HG03457 (cell line): Measurements from ENCODE around the gene RPL12.

Experiments
- ATAC-seq: cut with Tn5 transposase; IDR thresholded peaks from one replicate; pipeline ENCODE4 v1.9.1; 2021; ENCODE audit warnings: moderate number of reproducible peaks; ENCODE audit not compliant: unreplicated experiment

RPL12 gene

GRCh38 chr9:127444283-127444920 is 6.8 kb downstream of the RPL12 start:
- no peak for ATAC-seq

DNA sequence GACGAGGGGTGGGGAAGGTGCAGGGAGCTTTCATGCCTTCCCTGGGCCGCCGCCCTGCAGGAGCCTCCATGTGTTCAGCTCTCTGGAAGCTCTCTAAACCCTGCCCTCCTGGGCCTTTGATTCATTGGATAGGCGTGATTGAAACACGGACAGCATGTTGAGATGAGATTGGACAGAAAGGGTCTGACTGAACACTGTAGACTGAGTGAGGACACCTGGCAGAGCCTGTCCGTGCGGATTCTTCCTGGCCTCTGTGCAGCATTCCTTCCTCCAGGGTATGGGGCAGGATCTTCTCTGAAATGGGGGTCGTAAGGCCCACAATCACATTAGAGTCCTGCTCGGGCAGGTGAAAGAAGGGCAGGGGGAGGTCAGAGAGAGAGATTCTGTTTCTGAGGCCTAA is 12.8 kb downstream of the RPL12 start:
- no peak for ATAC-seq

- no peak for ATAC-seq
These were observed 13.5 kb downstream of the RPL12 start for GRCh38 chr9:127437497-127438264.

DNA sequence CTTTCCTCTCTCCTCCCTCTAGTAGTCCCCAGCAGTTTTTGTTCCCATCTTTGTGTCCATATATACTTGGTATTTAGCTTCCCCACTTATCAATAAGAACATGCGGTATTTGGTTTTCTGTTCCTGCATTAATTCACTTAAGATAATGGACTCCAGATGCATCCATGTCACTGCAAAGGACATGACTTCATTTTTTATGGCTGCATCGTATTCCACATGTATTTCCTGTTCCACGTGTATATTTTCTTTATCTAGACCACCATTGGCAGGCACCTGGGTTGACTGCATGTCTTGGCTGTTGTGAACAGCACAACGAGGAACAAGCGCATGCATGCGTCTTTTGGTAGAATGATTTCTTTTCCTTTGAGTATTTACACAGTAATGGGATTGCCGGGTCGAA is 20.8 kb downstream of the RPL12 start:
- no peak for ATAC-seq

DNA sequence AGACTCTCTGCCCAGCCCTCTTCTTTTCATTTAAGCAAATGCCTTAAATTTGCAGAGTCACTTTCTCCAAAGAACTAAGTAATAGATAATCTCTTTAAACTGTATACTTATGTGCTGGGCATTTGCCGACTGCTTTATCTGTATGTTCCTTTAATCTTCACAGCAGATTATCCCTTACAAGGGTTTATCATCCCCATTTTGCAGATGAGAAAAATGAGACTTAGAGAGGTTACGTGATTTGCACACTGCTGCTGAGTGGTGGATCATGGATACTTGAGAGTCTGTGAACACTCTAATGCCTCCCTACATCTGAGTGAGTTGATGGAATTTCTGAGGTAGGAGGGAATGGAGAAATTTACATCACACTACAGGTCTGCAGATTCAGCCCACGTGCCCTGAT is 22.9 kb downstream of the RPL12 start:
- ATAC-seq = no peak

DNA sequence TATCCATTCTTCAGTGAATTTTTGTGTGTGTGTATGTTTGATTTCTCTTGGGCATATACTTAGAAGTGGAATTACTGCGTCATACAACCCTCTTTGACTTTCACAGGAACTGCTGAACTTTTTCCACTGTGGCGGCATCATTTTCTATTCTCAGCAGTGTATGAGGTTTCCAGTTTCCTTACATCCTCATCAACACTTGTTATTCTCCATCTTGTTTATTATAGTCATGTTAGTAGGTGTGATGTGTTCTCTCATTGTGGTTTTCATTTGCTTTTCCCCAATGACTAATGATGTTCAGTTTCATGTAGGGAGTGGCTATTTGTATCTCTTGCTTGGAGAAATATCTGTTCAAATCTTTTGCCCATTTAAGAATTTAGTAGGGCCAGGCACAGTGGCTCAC is 24.4 kb downstream of the RPL12 start:
- no peak for ATAC-seq

DNA sequence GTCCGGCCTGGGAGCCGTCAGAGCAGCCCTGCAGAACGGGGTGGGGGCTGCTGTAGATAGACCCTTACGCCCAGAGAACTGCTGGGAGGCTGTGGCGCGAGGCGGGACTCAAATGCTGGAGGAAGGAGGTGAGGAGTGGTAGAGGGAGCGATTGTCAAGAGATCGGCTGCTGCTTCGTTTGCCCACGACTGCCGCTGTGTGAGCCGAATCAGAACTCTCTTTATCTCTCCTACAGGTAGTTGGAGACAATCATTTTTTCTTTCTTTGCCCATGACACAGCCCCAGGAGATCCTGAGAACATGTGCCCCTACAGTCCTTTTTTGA is 26.6 kb downstream of the RPL12 start:
- ATAC-seq = peak; percentile 19

DNA sequence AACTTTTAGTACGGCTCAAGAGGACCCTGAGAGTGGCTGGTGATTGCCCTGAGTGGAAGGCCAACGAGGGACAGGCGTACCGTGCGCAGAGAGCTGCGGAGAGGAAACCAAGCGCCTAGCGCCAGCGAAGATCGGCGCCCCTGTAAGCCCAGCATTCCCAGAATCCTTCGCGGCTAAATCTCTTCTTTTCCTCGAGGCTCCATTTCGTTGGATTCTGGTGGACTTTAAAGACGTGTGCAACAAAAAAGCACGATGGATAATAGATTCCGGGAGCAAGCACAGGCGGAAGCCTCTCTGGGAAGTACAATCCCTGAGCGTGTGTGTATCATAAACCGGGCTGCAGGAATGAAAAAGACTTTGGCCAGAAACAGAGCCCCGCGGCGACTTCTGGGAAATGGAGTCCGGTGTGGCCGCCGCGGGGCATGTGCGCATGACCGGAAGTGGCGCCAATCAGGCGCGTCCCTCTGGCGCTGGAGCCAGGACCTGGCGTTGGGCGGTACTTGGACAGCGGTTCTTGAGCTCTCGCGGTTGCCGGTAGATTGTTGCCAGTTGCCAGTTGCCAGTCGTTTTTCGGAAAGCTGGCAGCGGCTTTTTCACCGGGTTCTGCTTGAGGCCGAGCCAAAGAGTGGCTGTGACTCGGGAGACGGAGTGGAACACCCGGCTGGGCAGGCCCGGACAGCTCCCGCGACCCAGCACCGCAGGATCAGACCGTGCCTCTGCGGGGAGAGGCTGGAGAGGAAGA is 27.1 kb downstream of the RPL12 start, which contains the start of gene ZNF79:
ZNF79 (plus strand) TSS at position 449 of the 742 bp plus-strand sequence. CDS start 406 bp downstream, outside the sequence.
- ATAC-seq = peak; percentile 64

DNA sequence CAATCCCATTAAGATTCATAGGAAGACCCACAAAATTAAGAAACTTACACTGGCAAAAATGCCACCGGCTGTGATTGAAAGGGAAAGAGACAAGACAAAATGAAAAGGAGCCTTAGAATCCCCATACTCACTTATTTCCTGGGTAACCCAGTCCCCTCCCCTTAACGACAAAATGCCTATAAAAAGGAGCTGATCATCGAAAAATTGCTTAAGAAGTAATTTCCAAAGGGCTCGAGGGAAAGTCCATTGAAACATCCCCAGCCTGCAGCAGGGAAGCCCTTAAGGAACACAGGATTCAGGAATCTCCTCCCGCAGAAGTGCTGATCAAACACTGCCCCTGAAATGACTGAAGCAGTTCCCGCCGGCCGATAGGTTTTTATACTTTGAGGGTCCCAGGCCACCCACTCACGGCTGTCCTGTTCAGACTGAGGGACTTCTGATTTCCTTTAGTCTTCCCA is 27.7 kb downstream of the RPL12 start:
- no peak for ATAC-seq

DNA sequence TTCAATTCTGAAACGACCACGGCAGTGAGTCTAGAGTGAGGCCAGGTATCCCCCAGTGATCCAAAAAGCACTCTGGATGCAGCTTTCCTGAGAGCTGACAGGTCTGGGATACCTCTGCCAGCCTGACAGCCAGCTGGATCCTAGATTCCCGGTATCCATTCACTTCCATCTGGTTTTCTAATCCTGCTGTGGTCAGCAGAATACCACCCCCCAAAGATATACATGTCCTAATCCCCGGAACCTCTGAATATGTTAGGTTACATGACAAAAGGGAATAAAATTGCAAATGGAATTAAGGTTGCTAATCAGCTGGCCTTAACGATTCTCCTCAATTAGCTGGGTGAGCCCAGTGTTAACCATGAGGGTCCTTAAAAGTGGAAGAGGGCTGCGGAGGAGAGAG is 28.4 kb downstream of the RPL12 start:
- no peak for ATAC-seq

DNA sequence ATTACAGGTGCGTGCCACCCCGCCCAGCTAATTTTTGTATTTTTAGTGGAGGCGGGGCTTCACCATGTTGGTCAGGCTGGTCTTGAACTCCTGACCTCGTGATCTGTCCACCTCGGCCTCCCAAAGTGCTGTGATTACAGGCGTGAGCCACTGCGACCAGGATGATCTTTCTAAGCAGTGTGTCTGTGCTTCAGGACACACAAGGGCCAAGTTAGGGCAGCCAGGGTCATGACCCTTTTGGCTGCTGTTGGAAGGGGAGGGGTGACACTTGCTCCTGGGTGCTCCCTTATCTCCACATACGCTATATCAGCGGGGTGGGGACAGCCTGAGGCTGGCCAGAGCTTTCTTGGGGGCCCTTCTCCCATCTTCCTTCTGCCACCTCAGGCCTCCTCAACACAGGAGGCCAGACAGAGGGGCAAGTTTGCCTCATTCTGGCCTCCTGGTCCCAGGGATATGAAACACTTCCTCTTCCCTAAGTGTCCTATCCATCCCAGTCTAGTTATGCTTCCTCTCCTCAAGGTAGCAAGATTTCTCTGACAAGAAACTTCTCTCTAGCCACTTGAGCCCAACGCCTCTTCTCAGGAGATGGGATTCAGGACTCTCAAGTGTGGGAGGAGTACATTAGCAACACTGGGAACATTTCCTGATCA is 28.9 kb downstream of the RPL12 start:
- no peak for ATAC-seq

GRCh38 chr9:127421057-127421456 is 30.1 kb downstream of the RPL12 start:
- no peak for ATAC-seq

DNA sequence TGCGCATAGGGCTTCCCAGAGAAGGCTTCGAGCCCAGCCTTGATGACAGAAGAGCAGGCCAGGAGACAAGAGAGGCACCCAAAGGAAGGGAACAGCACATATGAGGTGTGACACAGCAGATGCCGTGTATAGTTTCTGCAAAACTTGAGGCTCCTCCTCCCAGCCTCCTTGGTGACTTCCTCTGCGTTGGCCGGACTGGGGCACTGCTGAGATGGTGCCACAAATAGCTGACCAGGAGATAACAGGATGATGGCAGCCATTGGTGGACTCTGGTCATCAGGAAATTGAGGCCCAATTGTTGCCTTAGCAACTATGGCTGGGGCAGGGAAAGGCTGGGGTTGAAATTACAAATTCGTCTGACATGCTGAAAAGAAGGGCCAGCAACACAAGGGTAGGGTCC is 31.9 kb downstream of the RPL12 start:
- no peak for ATAC-seq

- ATAC-seq = no peak
These were observed 33.2 kb downstream of the RPL12 start for GRCh38 chr9:127418037-127418471.

DNA sequence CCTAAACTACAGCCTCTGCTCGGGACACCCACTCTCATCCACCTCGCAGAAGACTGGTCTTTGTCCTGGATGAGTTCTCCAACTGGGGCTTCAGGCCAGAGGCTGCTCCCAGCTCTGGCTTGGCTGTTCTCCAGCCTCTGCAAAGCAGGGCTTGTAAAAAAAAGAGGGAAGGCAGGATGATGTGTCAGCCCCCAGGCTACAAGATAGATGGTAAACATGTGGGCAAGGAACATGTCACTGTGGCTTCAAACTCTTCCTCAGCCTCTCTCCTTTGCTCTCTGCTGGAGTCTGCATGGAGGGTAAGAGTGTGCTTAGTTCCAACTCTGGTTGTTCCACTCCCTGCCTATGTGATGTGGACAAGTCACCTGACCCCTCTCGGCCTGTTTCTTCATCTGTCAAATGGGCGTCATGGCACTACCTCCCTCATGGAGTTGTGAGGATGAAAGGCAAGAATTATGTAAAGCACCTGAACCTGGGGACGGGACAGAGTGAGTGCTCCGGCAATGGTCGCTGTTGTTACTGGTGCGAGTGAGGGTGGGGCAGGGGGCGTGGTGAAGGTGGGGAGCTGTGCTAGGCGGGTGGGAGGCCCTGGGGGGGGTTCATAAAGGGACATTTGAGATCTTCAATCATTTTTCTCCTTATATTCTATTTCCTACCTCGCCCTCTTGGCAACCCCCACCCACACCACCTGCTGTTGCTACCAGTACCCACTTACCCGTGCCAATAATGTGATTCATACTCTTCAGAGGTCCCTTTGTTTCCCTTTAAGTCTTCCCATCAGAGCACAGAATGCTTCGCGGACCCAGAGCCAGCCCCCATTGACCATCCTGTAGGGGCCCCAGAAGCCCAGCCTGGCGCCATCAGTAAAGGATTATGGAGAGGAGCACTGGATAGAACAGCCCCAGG is 33.8 kb downstream of the RPL12 start:
- no peak for ATAC-seq

GRCh38 chr9:127415657-127416056 is 35.5 kb downstream of the RPL12 start:
- no peak for ATAC-seq

GRCh38 chr9:127415141-127415540 is 36.1 kb downstream of the RPL12 start:
- no peak for ATAC-seq

DNA sequence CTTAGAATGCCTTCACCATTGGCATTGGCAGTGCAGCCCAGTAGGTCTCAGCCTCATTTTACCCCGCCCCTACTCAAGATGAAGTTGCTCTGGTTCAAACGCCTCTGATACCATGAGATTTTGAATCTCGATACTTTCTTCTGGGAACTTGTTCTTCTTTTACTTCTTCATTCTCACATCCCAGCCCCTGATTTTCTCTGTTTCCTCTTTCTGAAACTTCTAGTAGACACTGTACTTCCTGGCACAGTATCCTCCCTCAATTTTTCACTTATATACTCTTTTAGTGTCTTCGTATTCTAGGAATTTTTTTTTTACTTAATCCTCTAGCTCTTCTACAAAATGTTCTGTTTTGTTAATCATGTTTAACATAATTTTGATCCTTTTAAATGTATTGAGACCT is 40.1 kb downstream of the RPL12 start:
- no peak for ATAC-seq

- no peak for ATAC-seq
These were observed 43.7 kb downstream of the RPL12 start for GRCh38 chr9:127407492-127407843.

DNA sequence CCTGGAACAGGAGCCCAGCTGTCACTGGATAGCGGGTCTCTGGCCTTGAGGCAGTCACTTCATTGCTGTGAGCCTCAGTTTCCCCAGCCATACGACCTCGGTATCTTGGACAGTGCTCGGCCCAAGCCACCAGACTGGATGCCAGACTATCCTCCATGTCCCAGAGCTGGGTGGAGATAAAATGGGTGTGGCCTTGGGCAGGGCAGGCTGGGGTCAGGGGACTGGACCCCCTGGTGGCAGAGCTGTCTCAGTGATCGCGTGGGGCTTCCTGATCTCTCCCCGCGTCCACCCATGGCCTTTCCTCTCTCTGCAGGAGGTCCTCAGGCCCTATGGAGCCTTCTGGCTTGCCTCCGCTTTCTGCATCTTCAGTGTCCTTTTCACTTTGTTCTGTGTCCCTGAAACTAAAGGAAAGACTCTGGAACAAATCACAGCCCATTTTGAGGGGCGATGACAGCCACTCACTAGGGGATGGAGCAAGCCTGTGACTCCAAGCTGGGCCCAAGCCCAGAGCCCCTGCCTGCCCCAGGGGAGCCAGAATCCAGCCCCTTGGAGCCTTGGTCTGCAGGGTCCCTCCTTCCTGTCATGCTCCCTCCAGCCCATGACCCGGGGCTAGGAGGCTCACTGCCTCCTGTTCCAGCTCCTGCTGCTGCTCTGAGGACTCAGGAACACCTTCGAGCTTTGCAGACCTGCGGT is 44.3 kb downstream of the RPL12 start:
- ATAC-seq = no peak
